Melanocyte of skin (primary cell): ENCODE data around the gene NRDE2. TPM values are rescaled to one million over a fixed set of nuclear protein-coding genes. Genes with fewer than 3 reads are reported as not detected.

ENCODE experiments used
- total RNA-seq, 2 donors: library from RNA; depleted of rRNA; stranded (reverse); fragments of >200 nt; gene quantifications; 2 replicates each; pipeline ENCODE4 v1.2.3, GENCODE V29; 2012

NRDE2 gene
- total RNA-seq = 10 to 100 TPM; 11.7 TPM

GRCh38 chr14:90331497-90332270 is at the start of gene NRDE2:
TSS of gene NRDE2 (minus strand) at chr14:90331941. CDS start at chr14:90331904, 37 bp downstream.

GRCh38 chr14:90256354-90257131 is 75.2 kb downstream of the NRDE2 start, which contains the start of gene PSMC1:
TSS of gene PSMC1 (plus strand) at chr14:90256553. CDS start at chr14:90256598, 45 bp downstream.

Other genes with a start within 250 kb of the NRDE2 start
- gene PSMC1, start 75.4 kb downstream of the NRDE2 start, total RNA-seq = 100 to 1,000 TPM in 1 of 2 donors, 10 to 100 TPM in 1; 96.2 to 118 TPM
- 100 to 1,000 TPM; 260 to 295 TPM for gene CALM1, start 65.1 kb upstream of the NRDE2 start, total RNA-seq